SK-N-SH (cell line): ENCODE data around the gene RALA. TPM values are rescaled to one million over a fixed set of nuclear protein-coding genes. Genes with fewer than 3 reads are reported as not detected.
A peak's percentile ranks its signal among the peaks of the same experiment; 100 is the strongest.

ENCODE experiments used
- CTCF ChIA-PET: fragments of 300-600, 350-600 bp; formaldehyde crosslinking; extraction: SDS; loops from one replicate; lab custom pipeline; 2021; lab: Yijun Ruan, JAX
- POLR2A ChIA-PET: fragments of 350-600 bp; sonication (Branson Sonifier 250); formaldehyde crosslinking; extraction: SDS; loops from one replicate; lab custom pipeline; 2020; ENCODE audit warnings: antibody characterized with exemption, inconsistent platforms; lab: Yijun Ruan, JAX
- DNase-seq: peaks from one replicate; pipeline ENCODE4 v3.0.0; 2012
- H2AFZ ChIP-seq: fragments of 200-600 bp; sonication (generic); 2 replicates; pipeline ENCODE4 v1.8.1; 2016; ENCODE audit warnings: antibody characterized with exemption, mild to moderate bottlenecking, low read depth
- H3F3A ChIP-seq: fragments of 200-600 bp; sonication (generic); replicated peaks from 2 replicates; pipeline ENCODE3; 2016; ENCODE audit warnings: antibody characterized with exemption, mild to moderate bottlenecking; ENCODE audit not compliant: insufficient read depth
- H3K27ac ChIP-seq, 2 experiments: fragments of 200-500 bp in 1 of 2; fragments of 200-600 bp in 1 of 2; sonication (Bioruptor generic) in 1 of 2; sonication (generic), shearing (Covaris generic) in 1 of 2; 2 replicates each; pipeline versions ENCODE4 v1.5.1 to v1.6.1; 2014 to 2016; ENCODE audit warnings: low read depth in 2 of 2, inconsistent platforms in 1 of 2, low read length in 1 of 2, mild to moderate bottlenecking in 1 of 2, mixed read lengths in 1 of 2
- H3K27me3 ChIP-seq: fragments of 200-600 bp; sonication (generic), shearing (Covaris generic); 2 replicates; pipeline ENCODE4 v1.6.1; 2016; ENCODE audit warnings: mixed run types; ENCODE audit not compliant: insufficient read depth
- H3K36me3 ChIP-seq, 2 experiments: fragments of 200-500 bp in 1 of 2; fragments of 200-600 bp in 1 of 2; sonication (Bioruptor generic) in 1 of 2; sonication (generic) in 1 of 2; replicated peaks in 1 of 2; 2 replicates each; pipeline versions ENCODE3 to v1.5.1; 2014 to 2016; ENCODE audit warnings: low read length in 1 of 2, mild to moderate bottlenecking in 1 of 2; ENCODE audit not compliant: insufficient read depth in 2 of 2, control insufficient read depth in 1 of 2
- H3K4me1 ChIP-seq, 2 experiments: fragments of 200-500 bp in 1 of 2; fragments of 200-600 bp in 1 of 2; sonication (Bioruptor generic) in 1 of 2; sonication (generic), shearing (Covaris generic) in 1 of 2; 2 replicates each; pipeline versions ENCODE4 v1.5.1 to v1.6.1; 2014 to 2016; ENCODE audit warnings: low read depth in 1 of 2, low read length in 1 of 2, mixed run types in 1 of 2; ENCODE audit not compliant: insufficient read depth in 2 of 2, control insufficient read depth in 1 of 2
- H3K4me2 ChIP-seq: fragments of 200-600 bp; sonication (generic), shearing (Covaris generic); 2 replicates; pipeline ENCODE4 v1.6.1; 2017; ENCODE audit warnings: mixed run types
- H3K4me3 ChIP-seq, 2 experiments: fragments of 200-500 bp in 1 of 2; fragments of 200-600 bp in 1 of 2; sonication (Bioruptor generic) in 1 of 2; sonication (generic), shearing (Covaris generic) in 1 of 2; 2 replicates each; pipeline versions ENCODE4 v1.5.1 to v1.8.1; 2014 to 2016; ENCODE audit warnings: low read depth in 2 of 2, inconsistent platforms in 1 of 2, low read length in 1 of 2, mild to moderate bottlenecking in 1 of 2, mixed read lengths in 1 of 2, moderate library complexity in 1 of 2
- H3K79me2 ChIP-seq: fragments of 200-600 bp; sonication (generic); 2 replicates; pipeline ENCODE4 v1.8.1; 2017; ENCODE audit warnings: mild to moderate bottlenecking; ENCODE audit not compliant: insufficient read depth
- H3K9ac ChIP-seq: fragments of 200-600 bp; sonication (generic); 2 replicates; pipeline ENCODE4 v1.6.1; 2017; ENCODE audit warnings: mixed run types
- H3K9me2 ChIP-seq: fragments of 200-600 bp; sonication (generic); 2 replicates; pipeline ENCODE4 v1.6.1; 2017; ENCODE audit warnings: mixed run types
- H3K9me3 ChIP-seq: fragments of 200-600 bp; sonication (generic); 2 replicates; pipeline ENCODE4 v1.6.1; 2017; ENCODE audit warnings: mixed run types, mild to moderate bottlenecking, moderate library complexity
- H4K20me1 ChIP-seq: fragments of 200-600 bp; sonication (generic); 2 replicates; pipeline ENCODE4 v1.6.1; 2017; ENCODE audit warnings: mild to moderate bottlenecking, mixed run types; ENCODE audit not compliant: insufficient read depth
- CTCF ChIP-seq: fragments of 200-600 bp; sonication (generic); IDR thresholded peaks from 2 replicates; pipeline ENCODE4 v1.6.1; 2017; ENCODE audit warnings: antibody characterized with exemption, mild to moderate bottlenecking, moderate library complexity
- FOSL2 ChIP-seq: IDR thresholded peaks from 2 replicates; pipeline ENCODE4 v1.4.0; 2012; ENCODE audit warnings: low read depth, mild to moderate bottlenecking, moderate library complexity, borderline replicate concordance
- FOXJ3 ChIP-seq: sonication (generic); formaldehyde crosslinking; IDR thresholded peaks from 2 replicates; pipeline ENCODE4 v1.5.1; 2020; ENCODE audit warnings: mild to moderate bottlenecking, missing genetic modification reagents
- JUND ChIP-seq: IDR thresholded peaks from 2 replicates; pipeline ENCODE4 v1.4.0; 2012
- MEF2A ChIP-seq: IDR thresholded peaks from 2 replicates; pipeline ENCODE4 v1.4.0; 2012; ENCODE audit warnings: low read depth, borderline replicate concordance
- NFIC ChIP-seq: IDR thresholded peaks from 2 replicates; pipeline ENCODE4 v1.4.0; 2012; ENCODE audit warnings: borderline replicate concordance
- NRF1 ChIP-seq: IDR thresholded peaks from 2 replicates; pipeline ENCODE4 v1.6.1; 2012; ENCODE audit warnings: low read depth, mild to moderate bottlenecking, low read length
- PBX3 ChIP-seq: IDR thresholded peaks from 2 replicates; pipeline ENCODE4; 2012
- RFX5 ChIP-seq: IDR thresholded peaks from 2 replicates; pipeline ENCODE4 v1.6.1; 2012; ENCODE audit warnings: mild to moderate bottlenecking, improper control_type of control experiment, low read length
- SIN3A ChIP-seq: IDR thresholded peaks from 2 replicates; pipeline ENCODE4 v1.6.1; 2012; ENCODE audit warnings: low read depth, mild to moderate bottlenecking, low read length, moderate library complexity, borderline replicate concordance
- SMC3 ChIP-seq: IDR thresholded peaks from 2 replicates; pipeline ENCODE4 v1.6.1; 2012; ENCODE audit warnings: low read depth, low read length, improper control_type of control experiment
- TAF1 ChIP-seq: IDR thresholded peaks from 2 replicates; pipeline ENCODE4 v1.6.1; 2012; ENCODE audit warnings: low read depth, mild to moderate bottlenecking, low read length, moderate library complexity, borderline replicate concordance
- WGBS: methylation state at CpG from one replicate; pipeline ENCODE4 v1.1.6; 2017; ENCODE audit warnings: low lambda C conversion rate; 5-methylcytosine and 5-hydroxymethylcytosine counted together
- polyA plus RNA-seq, 3 experiments: library from polyadenylated mRNA; depleted of rRNA; stranded (reverse); fragments of >200 nt; gene quantifications; 2 replicates each; pipeline ENCODE4 v1.2.3, GENCODE V29; 2012
- TF ChIP-seq, protein P1 (sequence below): IDR thresholded peaks from 2 replicates; pipeline ENCODE4 v1.6.1; 2012; ENCODE audit warnings: mild to moderate bottlenecking, low read depth, low read length, moderate library complexity
- TF ChIP-seq, protein P2 (sequence below): fragments of 150-350 bp; IDR thresholded peaks from 2 replicates; pipeline ENCODE4 v1.6.1; 2017; ENCODE audit warnings: antibody characterized with exemption, low read length, low read depth, borderline replicate concordance
- TF ChIP-seq, protein P3 (sequence below): IDR thresholded peaks from 2 replicates; pipeline ENCODE4 v1.4.0; 2012; ENCODE audit warnings: low read depth, borderline replicate concordance

Gene RALA
- polyA plus RNA-seq, 1 of the 3 experiments (the other 2 are of a cell fraction) = 29.0 TPM

GRCh38 chr7:39754326-39755120 is 131.2 kb downstream of the RALA start:
- 77% methylated on average over 17 of the region's 17 CpGs for whole genome bisulfite sequencing
- Histone ChIP-seq H3K27ac (peak overlapping the region; percentile 8 to 79; a peak in 3 of 4 replicates), H3F3A (peaks cover 34% of the 10 kb centered on the region), H3K9ac (peak overlapping the region; percentile 43; the same call in 1 of the 2 replicates), H3K79me2 (peaks cover 15% of the 10 kb centered on the region; the same call in 1 of the 2 replicates), H3K4me3 (no peak overlapping the region; a peak in 1 of 4 replicates), H3K4me1 (peaks cover 5 to 13% of the 10 kb centered on the region in 2 experiments; a peak in 1 of 4 replicates), H3K9me3 (no peaks in the 10 kb centered on the region), H3K9me2 (no peaks in the 10 kb centered on the region), H3K27me3 (no peaks in the 10 kb centered on the region), H4K20me1 (no peaks in the 10 kb centered on the region), H3K4me2 (peak overlapping the region; percentile 63), H2AFZ (peak overlapping the region; percentile 29; the same call in 1 of the 2 replicates), H3K36me3 (no peaks in the 10 kb centered on the region)
- ChIA-PET CTCF (interaction anchor here (0.7 to 28.1 kb wide), 4 partner anchors 8 to 176 kb away, joined by 3 to 563 read pairs (median 18); no protein-coding TSS in a partner anchor), POLR2A (no interaction called here)
- TF ChIP-seq, protein P1, sequence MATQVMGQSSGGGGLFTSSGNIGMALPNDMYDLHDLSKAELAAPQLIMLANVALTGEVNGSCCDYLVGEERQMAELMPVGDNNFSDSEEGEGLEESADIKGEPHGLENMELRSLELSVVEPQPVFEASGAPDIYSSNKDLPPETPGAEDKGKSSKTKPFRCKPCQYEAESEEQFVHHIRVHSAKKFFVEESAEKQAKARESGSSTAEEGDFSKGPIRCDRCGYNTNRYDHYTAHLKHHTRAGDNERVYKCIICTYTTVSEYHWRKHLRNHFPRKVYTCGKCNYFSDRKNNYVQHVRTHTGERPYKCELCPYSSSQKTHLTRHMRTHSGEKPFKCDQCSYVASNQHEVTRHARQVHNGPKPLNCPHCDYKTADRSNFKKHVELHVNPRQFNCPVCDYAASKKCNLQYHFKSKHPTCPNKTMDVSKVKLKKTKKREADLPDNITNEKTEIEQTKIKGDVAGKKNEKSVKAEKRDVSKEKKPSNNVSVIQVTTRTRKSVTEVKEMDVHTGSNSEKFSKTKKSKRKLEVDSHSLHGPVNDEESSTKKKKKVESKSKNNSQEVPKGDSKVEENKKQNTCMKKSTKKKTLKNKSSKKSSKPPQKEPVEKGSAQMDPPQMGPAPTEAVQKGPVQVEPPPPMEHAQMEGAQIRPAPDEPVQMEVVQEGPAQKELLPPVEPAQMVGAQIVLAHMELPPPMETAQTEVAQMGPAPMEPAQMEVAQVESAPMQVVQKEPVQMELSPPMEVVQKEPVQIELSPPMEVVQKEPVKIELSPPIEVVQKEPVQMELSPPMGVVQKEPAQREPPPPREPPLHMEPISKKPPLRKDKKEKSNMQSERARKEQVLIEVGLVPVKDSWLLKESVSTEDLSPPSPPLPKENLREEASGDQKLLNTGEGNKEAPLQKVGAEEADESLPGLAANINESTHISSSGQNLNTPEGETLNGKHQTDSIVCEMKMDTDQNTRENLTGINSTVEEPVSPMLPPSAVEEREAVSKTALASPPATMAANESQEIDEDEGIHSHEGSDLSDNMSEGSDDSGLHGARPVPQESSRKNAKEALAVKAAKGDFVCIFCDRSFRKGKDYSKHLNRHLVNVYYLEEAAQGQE = no peak
- peak; percentile 84 for TF ChIP-seq PBX3
- 0 out of 2 replicates have a peak, but pooled peaks have one; percentile 43 for TF ChIP-seq MEF2A
- peak; percentile 4; the same call in 1 of the 2 replicates for TF ChIP-seq JUND
- TF ChIP-seq, protein P2, sequence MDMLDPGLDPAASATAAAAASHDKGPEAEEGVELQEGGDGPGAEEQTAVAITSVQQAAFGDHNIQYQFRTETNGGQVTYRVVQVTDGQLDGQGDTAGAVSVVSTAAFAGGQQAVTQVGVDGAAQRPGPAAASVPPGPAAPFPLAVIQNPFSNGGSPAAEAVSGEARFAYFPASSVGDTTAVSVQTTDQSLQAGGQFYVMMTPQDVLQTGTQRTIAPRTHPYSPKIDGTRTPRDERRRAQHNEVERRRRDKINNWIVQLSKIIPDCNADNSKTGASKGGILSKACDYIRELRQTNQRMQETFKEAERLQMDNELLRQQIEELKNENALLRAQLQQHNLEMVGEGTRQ = no peak
- no peak for DNase-seq

DNA sequence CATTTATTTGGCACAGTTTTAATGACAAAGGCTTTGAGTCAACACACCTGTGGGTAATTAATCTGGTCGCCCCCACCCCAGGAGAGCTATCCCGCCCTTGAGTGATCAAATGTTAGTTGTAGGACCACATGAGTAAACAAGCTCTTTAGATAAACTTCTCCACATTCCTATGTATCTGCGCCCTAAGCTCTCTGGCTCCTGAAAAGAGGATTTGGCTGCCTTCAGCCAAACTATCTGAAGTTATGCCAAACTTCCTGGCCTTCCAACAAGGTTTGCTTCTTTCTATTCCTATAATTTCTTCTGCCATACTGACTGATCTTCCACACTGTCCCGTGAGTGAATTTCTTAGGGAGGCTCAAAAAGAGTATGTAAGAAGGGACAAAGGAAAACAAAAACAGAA is 134.2 kb downstream of the RALA start:
- Histone ChIP-seq H3K9ac (no peak overlapping the region), H3K27me3 (no peaks in the 10 kb centered on the region), H3K36me3 (no peaks in the 10 kb centered on the region), H2AFZ (no peak overlapping the region), H4K20me1 (no peaks in the 10 kb centered on the region), H3K9me2 (no peaks in the 10 kb centered on the region), H3K9me3 (no peaks in the 10 kb centered on the region), H3K4me2 (no peak overlapping the region), H3K4me1 (peaks cover 5 to 13% of the 10 kb centered on the region in 2 experiments; a peak in 1 of 4 replicates), H3K79me2 (peaks cover 15% of the 10 kb centered on the region; the same call in 1 of the 2 replicates), H3F3A (peaks cover 23% of the 10 kb centered on the region), H3K4me3 (no peak overlapping the region), H3K27ac (no peak overlapping the region)
- ChIA-PET CTCF (interaction anchor here (1.5 to 28.1 kb wide), 3 partner anchors 11 to 377 kb away, joined by 3 to 563 read pairs (median 34); partner anchors contain the start of gene SUGCT), POLR2A (no interaction called here)
- 95% methylated on average over 4 of the region's 4 CpGs for WGBS
- DNase-seq = no peak
- TF ChIP-seq, protein P3, sequence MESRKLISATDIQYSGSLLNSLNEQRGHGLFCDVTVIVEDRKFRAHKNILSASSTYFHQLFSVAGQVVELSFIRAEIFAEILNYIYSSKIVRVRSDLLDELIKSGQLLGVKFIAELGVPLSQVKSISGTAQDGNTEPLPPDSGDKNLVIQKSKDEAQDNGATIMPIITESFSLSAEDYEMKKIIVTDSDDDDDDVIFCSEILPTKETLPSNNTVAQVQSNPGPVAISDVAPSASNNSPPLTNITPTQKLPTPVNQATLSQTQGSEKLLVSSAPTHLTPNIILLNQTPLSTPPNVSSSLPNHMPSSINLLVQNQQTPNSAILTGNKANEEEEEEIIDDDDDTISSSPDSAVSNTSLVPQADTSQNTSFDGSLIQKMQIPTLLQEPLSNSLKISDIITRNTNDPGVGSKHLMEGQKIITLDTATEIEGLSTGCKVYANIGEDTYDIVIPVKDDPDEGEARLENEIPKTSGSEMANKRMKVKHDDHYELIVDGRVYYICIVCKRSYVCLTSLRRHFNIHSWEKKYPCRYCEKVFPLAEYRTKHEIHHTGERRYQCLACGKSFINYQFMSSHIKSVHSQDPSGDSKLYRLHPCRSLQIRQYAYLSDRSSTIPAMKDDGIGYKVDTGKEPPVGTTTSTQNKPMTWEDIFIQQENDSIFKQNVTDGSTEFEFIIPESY = no peak
- TF ChIP-seq SMC3 = no peak
- TF ChIP-seq MEF2A = no peak
- no peak for TF ChIP-seq SIN3A
- no peak for TF ChIP-seq RFX5
- no peak for TF ChIP-seq FOXJ3 (CRISPR knock-in tag)
- TF ChIP-seq NFIC = no peak
- TF ChIP-seq FOSL2 = no peak
- no peak for TF ChIP-seq NRF1
- no peak for TF ChIP-seq CTCF
- no peak for TF ChIP-seq TAF1
